Vagina (tissue), 2 donors: ENCODE measurements around the gene ARHGAP24.

Experiments used
- POLR2A ChIP-seq, 2 donors: fragments of 450-650 bp; IDR thresholded peaks; one replicate each; pipeline ENCODE4 v1.6.1; 2017; ENCODE audit warnings: antibody characterized with exemption in 2 of 2, mild to moderate bottlenecking in 2 of 2, moderate library complexity in 2 of 2
- POLR2AphosphoS5 ChIP-seq, 2 donors: sonication (generic); formaldehyde crosslinking; IDR thresholded peaks; one replicate each; pipeline ENCODE4 v1.9.0; 2017; ENCODE audit warnings: antibody characterized with exemption in 2 of 2, mild to moderate bottlenecking in 2 of 2, low read depth in 1 of 2; ENCODE audit not compliant: insufficient read depth in 1 of 2
- TF ChIP-seq, protein P1 (sequence below), 3 experiments: fragments of 450-650 bp in 2 of 3; fragments of 200-600 bp in 1 of 3; sonication (generic) in 1 of 3; IDR thresholded peaks; one replicate each; pipeline ENCODE4 v1.5.1; 2017 to 2019; ENCODE audit warnings: antibody characterized with exemption in 3 of 3, mild to moderate bottlenecking in 2 of 3, moderate library complexity in 2 of 3

DNA sequence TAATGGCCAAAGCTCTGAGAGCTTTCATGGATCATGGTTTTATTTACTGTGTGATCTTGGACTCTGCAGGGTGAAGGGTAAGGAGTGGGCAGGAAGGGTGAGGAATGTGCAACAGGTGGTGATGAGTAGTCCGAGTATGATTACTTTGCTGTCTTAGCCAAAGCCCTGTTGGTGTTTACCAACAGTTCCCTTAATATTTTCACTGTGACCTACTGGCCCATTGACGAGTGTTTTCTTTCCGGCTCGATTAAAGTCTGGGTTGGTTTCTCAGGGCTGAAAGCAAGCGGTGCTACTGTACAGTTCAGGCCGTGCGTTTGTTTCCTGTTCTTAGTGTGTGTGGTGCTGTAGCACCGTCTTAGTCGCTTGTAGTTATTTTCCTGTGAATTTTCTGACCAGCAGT, 2.6 kb downstream of the ARHGAP24 start:
- TF ChIP-seq, protein P1, sequence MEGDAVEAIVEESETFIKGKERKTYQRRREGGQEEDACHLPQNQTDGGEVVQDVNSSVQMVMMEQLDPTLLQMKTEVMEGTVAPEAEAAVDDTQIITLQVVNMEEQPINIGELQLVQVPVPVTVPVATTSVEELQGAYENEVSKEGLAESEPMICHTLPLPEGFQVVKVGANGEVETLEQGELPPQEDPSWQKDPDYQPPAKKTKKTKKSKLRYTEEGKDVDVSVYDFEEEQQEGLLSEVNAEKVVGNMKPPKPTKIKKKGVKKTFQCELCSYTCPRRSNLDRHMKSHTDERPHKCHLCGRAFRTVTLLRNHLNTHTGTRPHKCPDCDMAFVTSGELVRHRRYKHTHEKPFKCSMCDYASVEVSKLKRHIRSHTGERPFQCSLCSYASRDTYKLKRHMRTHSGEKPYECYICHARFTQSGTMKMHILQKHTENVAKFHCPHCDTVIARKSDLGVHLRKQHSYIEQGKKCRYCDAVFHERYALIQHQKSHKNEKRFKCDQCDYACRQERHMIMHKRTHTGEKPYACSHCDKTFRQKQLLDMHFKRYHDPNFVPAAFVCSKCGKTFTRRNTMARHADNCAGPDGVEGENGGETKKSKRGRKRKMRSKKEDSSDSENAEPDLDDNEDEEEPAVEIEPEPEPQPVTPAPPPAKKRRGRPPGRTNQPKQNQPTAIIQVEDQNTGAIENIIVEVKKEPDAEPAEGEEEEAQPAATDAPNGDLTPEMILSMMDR (IDR thresholded peaks at IDR 0.05), result no peak
- TF ChIP-seq POLR2AphosphoS5 (IDR thresholded peaks at IDR 0.05; ENCODE audit: insufficient read depth in 1 of 2, low read depth in 1 of 2) (no peak), POLR2A (IDR thresholded peaks at IDR 0.05) (no peak)
